Gastrocnemius medialis (tissue), 4 donors: ENCODE results near the gene C1QTNF6. TPM values are rescaled to one million over a fixed set of nuclear protein-coding genes. Genes with fewer than 3 reads are reported as not detected.

Source experiments
- ATAC-seq, 2 donors: fragments of 150-250 bp; one replicate each; pipeline ENCODE4 v1.9.1; 2016
- DNase-seq, 2 donors: peaks; one replicate each; pipeline ENCODE4 v3.0.0-alpha.2; 2019
- H3K27ac ChIP-seq, 4 donors: fragments of 200-600 bp; sonication (generic); 1 replicate in 1 of 4; 2 replicates in 3 of 4; pipeline ENCODE4 v1.5.1; 2016 to 2018; ENCODE audit warnings: mild to moderate bottlenecking in 2 of 4, moderate library complexity in 1 of 4
- H3K27me3 ChIP-seq, 3 donors: fragments of 200-600 bp; sonication (generic) in 2 of 3; 1 replicate in 1 of 3; 2 replicates in 2 of 3; pipeline versions ENCODE4 v1.5.1 to v1.6.0; 2016 to 2019; ENCODE audit warnings: mild to moderate bottlenecking in 1 of 3, moderate library complexity in 1 of 3
- H3K36me3 ChIP-seq, 2 donors: fragments of 200-600 bp; sonication (generic) in 1 of 2; one replicate each; pipeline ENCODE4 v1.5.1; 2017 to 2018
- H3K4me1 ChIP-seq, 2 donors: fragments of 200-600 bp; sonication (generic) in 1 of 2; one replicate each; pipeline ENCODE4 v1.5.1; 2016 to 2017; ENCODE audit warnings: mild to moderate bottlenecking in 2 of 2
- H3K4me3 ChIP-seq, 4 donors: fragments of 200-600 bp; sonication (generic) in 3 of 4; 1 replicate in 1 of 4; 2 replicates in 3 of 4; pipeline ENCODE4 v1.5.1; 2016 to 2019; ENCODE audit warnings: mild to moderate bottlenecking in 2 of 4
- H3K9me3 ChIP-seq, 3 donors: fragments of 200-600 bp; sonication (generic) in 2 of 3; 1 replicate in 1 of 3; 2 replicates in 2 of 3; pipeline ENCODE4 v1.5.1; 2016 to 2019
- POLR2A ChIP-seq, 2 donors: fragments of 450-650 bp; IDR thresholded peaks; one replicate each; pipeline ENCODE4 v1.6.1; 2017; ENCODE audit warnings: antibody characterized with exemption in 2 of 2, mild to moderate bottlenecking in 2 of 2, moderate library complexity in 2 of 2
- in situ Hi-C, 4 donors: fragments of 200-750 bp; cut with MboI; loops; one replicate each; pipeline versions ENCODE4 v1.15.0 to v1.8.0; 2017; ENCODE audit warnings: low sequenced_read_pairs in 4 of 4
- intact Hi-C: fragments of 100-400 bp; cut with DNase I; formaldehyde crosslinking; loops from one replicate; pipeline ENCODE4 v1.15.1; 2023; ENCODE audit warnings: low total_unique reads
- total RNA-seq, 4 donors: library from RNA; depleted of rRNA; stranded (reverse); fragments of >200 nt; gene quantifications; one replicate each; pipeline versions ENCODE4 v1.1.0 to v1.2.3, GENCODE V29; 2016
- TF ChIP-seq, protein P1 (sequence below), 5 experiments: fragments of 450-650 bp in 3 of 5; fragments of 200-600 bp in 2 of 5; sonication (generic) in 2 of 5; IDR thresholded peaks in 4 of 5; conservative IDR thresholded peaks in 1 of 5; 1 replicate in 4 of 5; 2 replicates in 1 of 5; pipeline ENCODE4 v1.5.1; 2016 to 2019; ENCODE audit warnings: antibody characterized with exemption in 5 of 5, mild to moderate bottlenecking in 3 of 5, moderate library complexity in 3 of 5

The C1QTNF6 gene
- total RNA-seq, 4 donors from 2014 or later = 0.46 to 1.00 (median 0.84) TPM

DNA sequence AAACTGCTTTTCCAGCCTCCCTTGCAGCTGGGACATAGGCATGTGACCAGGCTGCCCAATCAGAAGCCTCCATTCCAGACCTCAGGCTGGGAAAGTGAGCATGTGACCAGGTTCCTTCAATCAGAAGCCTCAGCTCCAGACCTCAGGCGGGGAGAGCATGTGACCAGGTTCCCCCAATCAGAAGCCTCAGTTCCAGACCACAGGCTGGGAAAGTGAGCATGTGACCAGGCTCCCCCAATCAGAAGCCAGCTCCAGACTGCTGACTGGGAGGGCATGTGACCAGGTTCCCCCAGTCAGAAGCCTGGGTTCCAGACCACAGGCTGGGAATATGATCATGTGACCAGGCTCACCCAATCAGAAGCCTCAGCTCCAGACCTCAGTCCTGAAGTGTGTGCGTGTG is 26.6 kb downstream of the C1QTNF6 start:
- H3K36me3 ChIP-seq = no peaks in the 10 kb centered on the region
- TF ChIP-seq POLR2A (IDR thresholded peaks at IDR 0.05) = no peak
- TF ChIP-seq, protein P1, sequence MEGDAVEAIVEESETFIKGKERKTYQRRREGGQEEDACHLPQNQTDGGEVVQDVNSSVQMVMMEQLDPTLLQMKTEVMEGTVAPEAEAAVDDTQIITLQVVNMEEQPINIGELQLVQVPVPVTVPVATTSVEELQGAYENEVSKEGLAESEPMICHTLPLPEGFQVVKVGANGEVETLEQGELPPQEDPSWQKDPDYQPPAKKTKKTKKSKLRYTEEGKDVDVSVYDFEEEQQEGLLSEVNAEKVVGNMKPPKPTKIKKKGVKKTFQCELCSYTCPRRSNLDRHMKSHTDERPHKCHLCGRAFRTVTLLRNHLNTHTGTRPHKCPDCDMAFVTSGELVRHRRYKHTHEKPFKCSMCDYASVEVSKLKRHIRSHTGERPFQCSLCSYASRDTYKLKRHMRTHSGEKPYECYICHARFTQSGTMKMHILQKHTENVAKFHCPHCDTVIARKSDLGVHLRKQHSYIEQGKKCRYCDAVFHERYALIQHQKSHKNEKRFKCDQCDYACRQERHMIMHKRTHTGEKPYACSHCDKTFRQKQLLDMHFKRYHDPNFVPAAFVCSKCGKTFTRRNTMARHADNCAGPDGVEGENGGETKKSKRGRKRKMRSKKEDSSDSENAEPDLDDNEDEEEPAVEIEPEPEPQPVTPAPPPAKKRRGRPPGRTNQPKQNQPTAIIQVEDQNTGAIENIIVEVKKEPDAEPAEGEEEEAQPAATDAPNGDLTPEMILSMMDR (IDR thresholded peaks at IDR 0.05 in 4 of 5, conservative IDR thresholded peaks at IDR 0.05 in 1 of 5) = no peak
- in situ Hi-C loops (loop anchor here in 2 of 4 donors (5.0 kb wide), 2 partner anchors 36 to 41 kb away; no protein-coding TSS in a partner anchor), intact Hi-C loops (no loop called here)
- H3K27me3 ChIP-seq = peaks cover 0 to 16% (median 0%) of the 10 kb centered on the region in 3 donors
- DNase-seq (no peak), ATAC-seq (no peak)
- H3K4me3 ChIP-seq = no peak overlapping the region
- no peaks in the 10 kb centered on the region for H3K4me1 ChIP-seq
- H3K27ac ChIP-seq = no peak overlapping the region
- no peaks in the 10 kb centered on the region for H3K9me3 ChIP-seq

- H3K4me1 ChIP-seq = no peaks in the 10 kb centered on the region
- H3K4me3 ChIP-seq = no peak overlapping the region
- H3K27me3 ChIP-seq = peaks cover 0 to 16% (median 0%) of the 10 kb centered on the region in 3 donors
- no peaks in the 10 kb centered on the region for H3K9me3 ChIP-seq
- in situ Hi-C loops (loop anchor here in 2 of 4 donors (5.0 kb wide), 2 partner anchors 37 to 42 kb away; no protein-coding TSS in a partner anchor), intact Hi-C loops (no loop called here)
- H3K27ac ChIP-seq = no peak overlapping the region
- no peak for ATAC-seq
- no peak for DNase-seq
- TF ChIP-seq POLR2A (IDR thresholded peaks at IDR 0.05) = no peak
- TF ChIP-seq, protein P1 (IDR thresholded peaks at IDR 0.05 in 4 of 5, conservative IDR thresholded peaks at IDR 0.05 in 1 of 5) = no peak
- H3K36me3 ChIP-seq = no peaks in the 10 kb centered on the region
Observed at GRCh38 chr22:37160027-37160426, 28.0 kb downstream of the C1QTNF6 start.

DNA sequence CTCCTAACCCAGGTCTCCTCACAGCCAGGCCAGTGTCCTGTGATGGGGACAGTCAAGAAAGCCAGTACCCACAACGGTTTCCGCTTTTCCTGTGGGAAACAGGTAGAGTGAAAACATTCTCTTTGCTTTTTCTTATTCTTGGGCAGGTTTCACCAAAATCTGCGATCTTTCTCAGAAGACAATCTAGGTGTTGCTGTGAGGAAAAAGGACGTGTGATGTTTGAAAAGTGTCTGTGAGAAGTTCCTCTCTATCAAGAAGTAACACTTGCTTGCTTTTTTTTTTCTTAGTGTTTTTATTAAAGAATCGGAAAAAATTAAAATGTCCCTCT is 29.1 kb downstream of the C1QTNF6 start:
- H3K4me3 ChIP-seq = no peak overlapping the region
- H3K27me3 ChIP-seq = peaks cover 0 to 16% (median 0%) of the 10 kb centered on the region in 3 donors
- ATAC-seq (no peak), DNase-seq (no peak)
- no peak overlapping the region for H3K27ac ChIP-seq
- TF ChIP-seq POLR2A (IDR thresholded peaks at IDR 0.05) = no peak
- TF ChIP-seq, protein P1 (IDR thresholded peaks at IDR 0.05 in 4 of 5, conservative IDR thresholded peaks at IDR 0.05 in 1 of 5) = no peak
- intact Hi-C loops (no loop called here), in situ Hi-C loops (no loop called here)
- H3K4me1 ChIP-seq = no peaks in the 10 kb centered on the region
- H3K9me3 ChIP-seq = no peaks in the 10 kb centered on the region
- no peaks in the 10 kb centered on the region for H3K36me3 ChIP-seq

GRCh38 chr22:37157516-37158285 is 30.3 kb downstream of the C1QTNF6 start:
- H3K36me3 ChIP-seq = no peaks in the 10 kb centered on the region
- no peak for ATAC-seq
- no peak for DNase-seq
- H3K27ac ChIP-seq = no peak overlapping the region
- peaks cover 0 to 16% (median 0%) of the 10 kb centered on the region in 3 donors for H3K27me3 ChIP-seq
- H3K9me3 ChIP-seq = no peaks in the 10 kb centered on the region
- no peaks in the 10 kb centered on the region for H3K4me1 ChIP-seq
- H3K4me3 ChIP-seq = no peak overlapping the region
- intact Hi-C loops (no loop called here), in situ Hi-C loops (no loop called here)
- TF ChIP-seq, protein P1 (IDR thresholded peaks at IDR 0.05 in 4 of 5, conservative IDR thresholded peaks at IDR 0.05 in 1 of 5) = no peak
- TF ChIP-seq POLR2A (IDR thresholded peaks at IDR 0.05) = no peak
